Neural crest cell (in vitro differentiated cells): Measurements from ENCODE around the gene HTR3C. TPM values are rescaled to one million over a fixed set of nuclear protein-coding genes. Genes with fewer than 3 reads are reported as not detected.

Experiments used
- DNase-seq: peaks from one replicate; pipeline ENCODE4 v3.0.0; 2021; ENCODE audit warnings: low read depth, mixed read lengths, low spot score
- H3K27ac Mint-ChIP-seq: one replicate; pipeline ENCODE4 v1.8.0; 2021; ENCODE audit warnings: mild to moderate bottlenecking, mixed read lengths; ENCODE audit not compliant: unreplicated experiment
- H3K27me3 Mint-ChIP-seq: 2 replicates; pipeline ENCODE4 v1.8.0; 2021; ENCODE audit warnings: low read depth, mild to moderate bottlenecking, mixed read lengths
- H3K36me3 Mint-ChIP-seq: 2 replicates; pipeline ENCODE4 v1.8.0; 2021; ENCODE audit warnings: low read depth, mild to moderate bottlenecking, mixed read lengths
- H3K4me1 Mint-ChIP-seq: 2 replicates; pipeline ENCODE4 v1.8.0; 2021; ENCODE audit warnings: mixed read lengths
- H3K4me3 Mint-ChIP-seq: one replicate; pipeline ENCODE4 v1.8.0; 2021; ENCODE audit warnings: mild to moderate bottlenecking, mixed read lengths
- H3K9me3 Mint-ChIP-seq: 2 replicates; pipeline ENCODE4 v1.8.0; 2021; ENCODE audit warnings: mixed read lengths
- CTCF ChIP-seq: fragments of 200-600 bp; sonication (generic); conservative IDR thresholded peaks from 2 replicates; pipeline ENCODE4 v1.5.0; 2021; ENCODE audit warnings: antibody characterized with exemption, mild to moderate bottlenecking
- total RNA-seq: library from RNA; stranded (reverse); gene quantifications from 2 replicates; pipeline ENCODE4 v1.2.1, GENCODE V29; 2021

Gene HTR3C
- total RNA-seq, 1 donor from 2014 or later = not detected

DNA sequence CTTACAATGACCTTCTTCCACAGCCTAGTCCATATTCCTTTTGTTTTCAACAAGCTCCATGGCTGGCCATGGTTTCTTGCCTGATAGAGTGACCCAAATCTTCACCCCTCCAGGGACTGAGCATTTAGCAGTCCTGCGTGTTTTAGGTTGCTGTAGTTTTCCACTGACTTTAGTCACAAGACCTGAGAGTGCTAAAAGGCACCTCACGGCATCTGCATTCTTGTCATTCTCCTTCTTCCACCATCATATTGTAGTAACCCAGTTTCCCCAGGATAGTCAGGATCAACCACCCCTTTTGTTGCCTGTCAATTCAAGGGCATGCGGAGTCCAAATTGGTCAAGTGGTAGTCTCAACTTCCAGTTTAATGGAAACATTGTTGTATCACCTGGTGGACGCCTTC, 20.8 kb downstream of the HTR3C start:
- no peak for TF ChIP-seq CTCF
- Mint-ChIP-seq H3K27ac (no peak overlapping the region), H3K4me1 (no peaks in the 10 kb centered on the region), H3K4me3 (no peak overlapping the region), H3K9me3 (peaks cover 7% of the 10 kb centered on the region), H3K27me3 (peaks cover 8% of the 10 kb centered on the region), H3K36me3 (no peaks in the 10 kb centered on the region)
- DNase-seq = no peak

GRCh38 chr3:184075901-184076300, 23.1 kb downstream of the HTR3C start:
- Mint-ChIP-seq H3K9me3 (peaks cover 2% of the 10 kb centered on the region), H3K4me3 (no peak overlapping the region), H3K36me3 (no peaks in the 10 kb centered on the region), H3K27ac (no peak overlapping the region), H3K4me1 (no peaks in the 10 kb centered on the region), H3K27me3 (peaks cover 8% of the 10 kb centered on the region)
- TF ChIP-seq CTCF = no peak
- DNase-seq = no peak

DNA sequence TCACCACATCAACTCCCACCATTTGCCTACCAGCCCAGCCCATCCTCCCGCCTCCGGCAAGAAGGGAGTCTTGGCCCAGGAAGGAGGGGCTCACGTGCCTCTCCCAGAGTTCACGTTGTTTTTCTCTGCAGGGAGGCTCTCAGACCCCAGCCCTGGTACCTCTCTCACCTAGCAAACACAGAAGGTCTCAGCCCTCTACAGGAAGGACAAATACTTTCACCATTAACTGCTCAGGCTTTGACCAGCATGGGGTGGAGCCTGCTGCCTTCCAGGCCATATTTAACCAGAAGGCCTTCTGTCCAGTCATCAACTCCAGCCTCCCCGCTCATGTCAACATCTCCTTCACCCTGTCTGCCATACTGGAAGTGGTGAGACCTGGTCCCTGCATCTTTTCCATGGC, 25.0 kb downstream of the HTR3C start:
- Mint-ChIP-seq H3K27ac (no peak overlapping the region), H3K36me3 (no peaks in the 10 kb centered on the region), H3K4me3 (no peak overlapping the region), H3K9me3 (no peaks in the 10 kb centered on the region), H3K4me1 (no peaks in the 10 kb centered on the region), H3K27me3 (peaks cover 8% of the 10 kb centered on the region)
- DNase-seq = no peak
- no peak for TF ChIP-seq CTCF

- no peak for DNase-seq
- peaks cover 2% of the 10 kb centered on the region for H3K27me3 Mint-ChIP-seq
- no peak for TF ChIP-seq CTCF
- H3K4me3 Mint-ChIP-seq = no peak overlapping the region
- no peaks in the 10 kb centered on the region for H3K9me3 Mint-ChIP-seq
- H3K27ac Mint-ChIP-seq = no peak overlapping the region
- H3K36me3 Mint-ChIP-seq = no peaks in the 10 kb centered on the region
- H3K4me1 Mint-ChIP-seq = no peaks in the 10 kb centered on the region
Observed at GRCh38 chr3:184078851-184079250, 26.0 kb downstream of the HTR3C start.

DNA sequence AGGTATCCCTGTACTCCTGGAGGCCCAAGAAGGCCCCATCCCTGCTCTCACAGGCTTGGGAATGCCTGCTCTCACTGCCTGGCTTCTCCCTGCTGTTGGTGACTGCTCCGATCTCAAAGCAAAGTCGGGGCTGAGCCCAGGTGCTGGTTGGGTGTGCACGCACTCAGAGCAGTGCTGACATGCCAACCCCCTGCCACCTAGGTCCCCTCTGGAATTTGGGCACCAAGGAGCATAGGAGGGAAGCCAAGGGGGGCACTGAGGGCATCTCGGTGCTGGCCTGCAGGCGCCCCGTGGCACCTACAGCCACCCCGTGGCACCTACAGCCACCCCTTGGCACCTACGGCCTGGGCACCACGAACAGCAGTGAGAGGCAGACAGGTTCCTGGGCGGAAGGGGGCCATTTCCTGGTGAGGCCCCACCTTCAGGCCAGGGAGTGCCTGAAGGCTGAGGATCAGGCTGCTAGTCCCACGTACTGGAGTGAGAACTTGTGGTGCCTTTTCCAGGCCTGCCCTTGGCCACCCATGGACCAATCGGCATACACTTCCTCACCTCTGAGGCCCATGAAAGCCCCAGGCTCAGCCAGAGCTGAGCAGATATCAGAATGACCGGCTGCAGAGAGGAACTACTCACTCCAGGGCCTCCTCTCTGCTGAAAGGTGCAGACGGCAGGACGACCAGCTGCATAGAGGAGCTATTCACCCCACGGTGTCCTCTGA, 28.4 kb downstream of the HTR3C start:
- Mint-ChIP-seq H3K9me3 (peaks cover 4% of the 10 kb centered on the region), H3K36me3 (no peaks in the 10 kb centered on the region), H3K4me1 (no peaks in the 10 kb centered on the region), H3K27me3 (no peaks in the 10 kb centered on the region), H3K27ac (no peak overlapping the region), H3K4me3 (no peak overlapping the region)
- no peak for TF ChIP-seq CTCF
- no peak for DNase-seq
